Thyroid gland (tissue), 4 donors: ENCODE data around the gene HK2. TPM values are rescaled to one million over a fixed set of nuclear protein-coding genes. Genes with fewer than 3 reads are reported as not detected.
"Not testable (repeated sequence)": the region's sequence is repeated elsewhere in the genome, so short reads cannot be mapped to it uniquely, and the experiment has no call there.

Experiments
- DNase-seq, 2 donors: peaks; one replicate each; pipeline ENCODE4 v3.0.0-alpha.2; 2019
- H3K27ac ChIP-seq, 3 donors: fragments of 200-600 bp; sonication (generic); 1 replicate in 2 of 3; 2 replicates in 1 of 3; pipeline ENCODE4 v1.5.1; 2016 to 2019; ENCODE audit warnings: mild to moderate bottlenecking in 1 of 3, moderate library complexity in 1 of 3
- H3K27me3 ChIP-seq: fragments of 200-600 bp; sonication (generic); one replicate; pipeline ENCODE4 v1.5.1; 2019
- H3K36me3 ChIP-seq, 2 donors: fragments of 200-600 bp; sonication (generic); one replicate each; pipeline ENCODE4 v1.5.1; 2016 to 2019
- H3K4me1 ChIP-seq, 2 donors: fragments of 200-600 bp; sonication (generic); one replicate each; pipeline ENCODE4 v1.5.1; 2017 to 2019
- H3K4me3 ChIP-seq, 3 donors: fragments of 200-600 bp; sonication (generic); replicated peaks in 1 of 3; 1 replicate in 2 of 3; 2 replicates in 1 of 3; pipeline ENCODE4 v1.5.1; 2016; ENCODE audit warnings: mild to moderate bottlenecking in 1 of 3
- H3K9me3 ChIP-seq: fragments of 200-600 bp; sonication (generic); one replicate; pipeline ENCODE4 v1.5.1; 2017
- CTCF ChIP-seq, 6 experiments: fragments of 200-600 bp in 3 of 6; fragments of 450-650 bp in 3 of 6; sonication (generic) in 3 of 6; IDR thresholded peaks; one replicate each; pipeline ENCODE4 v1.5.1; 2016 to 2019; ENCODE audit warnings: antibody characterized with exemption in 6 of 6, mild to moderate bottlenecking in 2 of 6, inconsistent platforms in 1 of 6, moderate library complexity in 1 of 6
- POLR2A ChIP-seq, 2 donors: fragments of 450-650 bp; IDR thresholded peaks; one replicate each; pipeline ENCODE4 v1.6.1; 2017; ENCODE audit warnings: antibody characterized with exemption in 2 of 2, mild to moderate bottlenecking in 2 of 2, moderate library complexity in 1 of 2
- WGBS, 2 donors: methylation state at CpG; one replicate each; pipeline ENCODE4 v1.1.5; 2017; 5-methylcytosine and 5-hydroxymethylcytosine counted together
- intact Hi-C: fragments of 100-400 bp; cut with DNase I; formaldehyde crosslinking; loops from one replicate; pipeline ENCODE4 v1.15.1; 2023
- total RNA-seq, 4 donors: library from RNA; depleted of rRNA; stranded (reverse); fragments of >200 nt; gene quantifications; one replicate each; pipeline ENCODE4 v1.2.3, GENCODE V29; 2016

The HK2 gene
- total RNA-seq, 4 donors from 2014 or later, result 6.7 to 47.8 (median 26.9) TPM

DNA sequence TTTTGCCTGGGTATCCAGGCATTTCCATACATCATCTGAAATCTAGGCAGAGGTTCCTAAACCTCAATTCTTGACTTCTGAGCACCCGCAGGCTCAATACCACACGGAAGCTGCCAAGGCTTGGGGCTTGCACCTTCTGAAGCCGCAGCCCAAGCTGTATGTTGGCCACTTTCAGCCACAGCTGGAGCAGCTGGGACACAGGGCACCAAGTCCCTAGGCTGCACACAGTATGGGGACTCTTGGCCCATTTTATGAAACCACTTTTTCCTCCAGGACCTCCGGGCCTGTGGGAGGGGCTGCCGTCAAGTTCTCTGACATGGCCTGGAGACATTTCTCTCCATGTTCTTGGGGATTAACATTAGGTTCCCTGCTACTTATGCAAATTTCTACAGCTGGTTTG, 72.5 kb downstream of the HK2 start:
- intact Hi-C loops, result no loop called here
- H3K27ac ChIP-seq, result no peak overlapping the region
- 98 to 100% methylated on average over 3 to 5 of the region's 5 CpGs for WGBS, 2 donors
- TF ChIP-seq POLR2A (IDR thresholded peaks at IDR 0.05) (no peak), CTCF (IDR thresholded peaks at IDR 0.05) (no peak)
- no peaks in the 10 kb centered on the region for H3K36me3 ChIP-seq
- peaks cover 0 to 5% of the 10 kb centered on the region in 2 donors for H3K4me1 ChIP-seq
- no peaks in the 10 kb centered on the region for H3K9me3 ChIP-seq
- DNase-seq, result no peak
- H3K4me3 ChIP-seq, result no peak overlapping the region
- no peaks in the 10 kb centered on the region for H3K27me3 ChIP-seq

- H3K9me3 ChIP-seq, DNase-seq, H3K4me1 ChIP-seq, H3K36me3 ChIP-seq, H3K27ac ChIP-seq, intact Hi-C loops, H3K4me3 ChIP-seq, H3K27me3 ChIP-seq: not testable (repeated sequence)
- 86 to 87% methylated on average over 5 of the region's 5 CpGs for WGBS, 2 donors
These were observed 73.6 kb downstream of the HK2 start for GRCh38 chr2:74907560-74907959.

GRCh38 chr2:74908748-74909444, 75.0 kb downstream of the HK2 start:
- H3K27ac ChIP-seq, result no peak overlapping the region
- TF ChIP-seq POLR2A (IDR thresholded peaks at IDR 0.05), result no peak
- TF ChIP-seq CTCF (IDR thresholded peaks at IDR 0.05), result no peak
- intact Hi-C loops, result no loop called here
- H3K4me3 ChIP-seq, result no peak overlapping the region
- 30 to 43% methylated on average over 29 to 31 of the region's 31 CpGs for WGBS, 2 donors
- H3K36me3 ChIP-seq, result no peaks in the 10 kb centered on the region
- no peaks in the 10 kb centered on the region for H3K9me3 ChIP-seq
- H3K4me1 ChIP-seq, result peaks cover 0 to 5% of the 10 kb centered on the region in 2 donors
- DNase-seq, result peak; percentile 12 to 13
- no peaks in the 10 kb centered on the region for H3K27me3 ChIP-seq

DNA sequence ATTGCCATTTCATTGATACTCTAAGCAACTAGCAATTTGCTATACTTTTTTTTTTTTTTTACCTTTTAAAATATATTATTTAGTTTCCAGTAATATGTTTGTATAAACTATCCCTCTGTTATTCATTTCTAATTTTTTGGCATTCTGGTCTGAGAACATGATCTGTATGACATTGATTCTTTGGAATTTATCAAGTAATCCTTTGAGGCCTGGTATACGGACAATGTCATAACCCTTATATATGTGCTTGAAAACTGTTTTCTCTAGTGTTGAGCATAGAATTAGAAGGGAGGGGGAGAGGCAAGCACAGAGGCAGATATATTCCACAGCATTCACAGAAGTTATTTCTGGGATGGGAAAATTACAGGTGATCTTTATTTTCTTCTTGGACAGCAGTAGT, 76.3 kb downstream of the HK2 start:
- TF ChIP-seq POLR2A (IDR thresholded peaks at IDR 0.05) (no peak), CTCF (IDR thresholded peaks at IDR 0.05) (no peak)
- no peaks in the 10 kb centered on the region for H3K36me3 ChIP-seq
- 94 to 95% methylated on average over 1 of the region's 1 CpG for WGBS, 2 donors
- peaks cover 0 to 5% of the 10 kb centered on the region in 2 donors for H3K4me1 ChIP-seq
- no peak overlapping the region for H3K4me3 ChIP-seq
- H3K9me3 ChIP-seq, result no peaks in the 10 kb centered on the region
- H3K27ac ChIP-seq, result no peak overlapping the region
- no peak for DNase-seq
- H3K27me3 ChIP-seq, result no peaks in the 10 kb centered on the region
- intact Hi-C loops, result no loop called here

DNA sequence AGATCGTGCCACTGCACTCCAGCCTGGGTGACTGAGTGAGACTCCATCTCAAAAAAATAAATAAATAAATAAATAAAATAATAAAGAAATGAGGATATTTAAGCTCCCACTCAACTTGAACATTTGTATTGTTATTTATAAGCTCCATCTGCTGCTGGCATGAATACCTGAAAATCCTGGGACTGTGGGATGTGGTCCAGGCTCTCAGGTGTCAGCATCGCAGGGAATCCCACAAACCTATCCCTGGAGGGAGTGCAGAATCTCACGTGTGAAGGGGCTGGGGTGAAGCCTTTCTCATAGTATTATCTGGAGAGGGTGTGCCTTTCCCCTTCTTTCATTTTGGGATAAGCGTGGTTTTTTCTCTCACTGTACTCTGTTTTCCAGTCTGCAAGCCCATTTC, 77.1 kb downstream of the HK2 start:
- no peaks in the 10 kb centered on the region for H3K27me3 ChIP-seq
- intact Hi-C loops, result no loop called here
- H3K9me3 ChIP-seq, result no peaks in the 10 kb centered on the region

More for the DNA sequence above, 77.1 kb downstream of the HK2 start:
- WGBS, 2 donors, result 58 to 69% methylated on average over 4 of the region's 4 CpGs
- no peak for TF ChIP-seq POLR2A (IDR thresholded peaks at IDR 0.05)
- TF ChIP-seq CTCF (IDR thresholded peaks at IDR 0.05), result no peak
- no peaks in the 10 kb centered on the region for H3K36me3 ChIP-seq
- no peak overlapping the region for H3K27ac ChIP-seq
- peaks cover 0 to 5% of the 10 kb centered on the region in 2 donors for H3K4me1 ChIP-seq
- DNase-seq, result no peak
- no peak overlapping the region for H3K4me3 ChIP-seq
